Mesodermal cell (in vitro differentiated cells): Measurements from ENCODE around the gene TBC1D20.

ENCODE experiments used
- H3K27ac ChIP-seq: 2 replicates; pipeline ENCODE4 v1.7.0; 2013; ENCODE audit warnings: mild to moderate bottlenecking, low read depth, low read length, moderate library complexity; ENCODE audit not compliant: severe bottlenecking
- H3K36me3 ChIP-seq: 2 replicates; pipeline ENCODE4 v1.7.1; 2013; ENCODE audit warnings: mild to moderate bottlenecking, low read length, moderate library complexity; ENCODE audit not compliant: control insufficient read depth, insufficient read depth
- H3K4me1 ChIP-seq: one replicate; pipeline ENCODE4 v1.7.1; 2013; ENCODE audit warnings: mild to moderate bottlenecking, low read length; ENCODE audit not compliant: insufficient read depth, control insufficient read depth, poor library complexity, severe bottlenecking
- H3K4me3 ChIP-seq: 2 replicates; pipeline ENCODE4 v1.7.0; 2013; ENCODE audit warnings: low read length, control low read depth, mild to moderate bottlenecking; ENCODE audit not compliant: insufficient read depth, poor library complexity, severe bottlenecking; ENCODE audit errors: extremely low read depth
- H3K9me3 ChIP-seq: 2 replicates; pipeline ENCODE4 v1.7.1; 2013; ENCODE audit warnings: mild to moderate bottlenecking, low read length, moderate library complexity; ENCODE audit not compliant: control insufficient read depth
- WGBS, 2 experiments: methylation state at CpG; one replicate each; pipeline ENCODE4 v1.1.5; 2013; ENCODE audit warnings: missing lambda C conversion rate in 2 of 2; ENCODE audit not compliant: insufficient coverage in 2 of 2; 5-methylcytosine and 5-hydroxymethylcytosine counted together

Gene TBC1D20

GRCh38 chr20:406200-407132, 55.9 kb downstream of the TBC1D20 start:
- peak overlapping the region; percentile 46 for H3K4me3 ChIP-seq
- H3K36me3 ChIP-seq = peaks cover 17% of the 10 kb centered on the region
- no peak overlapping the region for H3K27ac ChIP-seq
- H3K4me1 ChIP-seq = peaks cover 12% of the 10 kb centered on the region
- WGBS, 2 experiments = 82 to 91% methylated on average over 6 of the region's 9 CpGs
- peaks cover 7% of the 10 kb centered on the region for H3K9me3 ChIP-seq

- peaks cover 7% of the 10 kb centered on the region for H3K9me3 ChIP-seq
- H3K36me3 ChIP-seq = no peaks in the 10 kb centered on the region
- H3K27ac ChIP-seq = no peak overlapping the region
- no peak overlapping the region for H3K4me3 ChIP-seq
- WGBS, 2 experiments = 90 to 93% methylated on average over 4 of the region's 4 CpGs
- H3K4me1 ChIP-seq = peaks cover 12% of the 10 kb centered on the region
These were observed 58.2 kb downstream of the TBC1D20 start for GRCh38 chr20:404088-404487.

GRCh38 chr20:403582-403957, 58.8 kb downstream of the TBC1D20 start:
- Histone ChIP-seq H3K27ac (no peak overlapping the region), H3K36me3 (no peaks in the 10 kb centered on the region), H3K4me3 (no peak overlapping the region), H3K9me3 (peaks cover 7% of the 10 kb centered on the region), H3K4me1 (peaks cover 7% of the 10 kb centered on the region)
- 100% methylated on average over 2 of the region's 3 CpGs; no CpG with 5 or more reads in 1 of the 2 experiments for WGBS, 2 experiments

GRCh38 chr20:402898-403581, 59.3 kb downstream of the TBC1D20 start:
- WGBS, 2 experiments = 86 to 92% methylated on average over 1 to 3 of the region's 6 CpGs
- Histone ChIP-seq H3K36me3 (no peaks in the 10 kb centered on the region), H3K9me3 (peaks cover 7% of the 10 kb centered on the region), H3K27ac (no peak overlapping the region), H3K4me3 (no peak overlapping the region), H3K4me1 (peaks cover 6% of the 10 kb centered on the region)

- H3K9me3 ChIP-seq = peaks cover 7% of the 10 kb centered on the region
- H3K36me3 ChIP-seq = peaks cover 5% of the 10 kb centered on the region
- H3K4me1 ChIP-seq = peaks cover 6% of the 10 kb centered on the region
- WGBS, 2 experiments = 100% methylated on average over 2 of the region's 2 CpGs; no CpG with 5 or more reads in 1 of the 2 experiments
- H3K4me3 ChIP-seq = no peak overlapping the region
- no peak overlapping the region for H3K27ac ChIP-seq
These were observed 59.8 kb downstream of the TBC1D20 start for GRCh38 chr20:402496-402885.

- 85 to 99% methylated on average over 5 to 6 of the region's 9 CpGs for WGBS, 2 experiments
These were observed 60.4 kb downstream of the TBC1D20 start for GRCh38 chr20:401682-402495.

GRCh38 chr20:400454-401275, 61.7 kb downstream of the TBC1D20 start:
- H3K4me3 ChIP-seq = no peak overlapping the region
- no peak overlapping the region for H3K27ac ChIP-seq
- peaks cover 16% of the 10 kb centered on the region for H3K36me3 ChIP-seq
- 78 to 85% methylated on average over 2 of the region's 5 CpGs for WGBS, 2 experiments
- H3K4me1 ChIP-seq = no peaks in the 10 kb centered on the region
- H3K9me3 ChIP-seq = peaks cover 7% of the 10 kb centered on the region

More at GRCh38 chr20:401682-402495, 60.4 kb downstream of the TBC1D20 start:
- Histone ChIP-seq H3K9me3 (peaks cover 7% of the 10 kb centered on the region), H3K27ac (no peak overlapping the region), H3K4me1 (peaks cover 1% of the 10 kb centered on the region), H3K4me3 (no peak overlapping the region), H3K36me3 (peaks cover 10% of the 10 kb centered on the region)

- no CpG with 5 or more reads among the region's 2 CpGs for WGBS, 2 experiments
- Histone ChIP-seq H3K27ac (no peak overlapping the region), H3K9me3 (peaks cover 7% of the 10 kb centered on the region), H3K36me3 (peaks cover 22% of the 10 kb centered on the region), H3K4me3 (no peak overlapping the region), H3K4me1 (no peaks in the 10 kb centered on the region)
These were observed 62.2 kb downstream of the TBC1D20 start for GRCh38 chr20:400128-400453.

- Histone ChIP-seq H3K27ac (no peak overlapping the region), H3K9me3 (peaks cover 7% of the 10 kb centered on the region), H3K4me3 (no peak overlapping the region), H3K36me3 (peaks cover 30% of the 10 kb centered on the region), H3K4me1 (no peaks in the 10 kb centered on the region)
- WGBS, 2 experiments = 97 to 98% methylated on average over 7 to 9 of the region's 9 CpGs
These were observed 63.1 kb downstream of the TBC1D20 start for GRCh38 chr20:399182-399707.
